K562 (cell line): ENCODE results near the gene PRICKLE4. TPM values are rescaled to one million over a fixed set of nuclear protein-coding genes. Genes with fewer than 3 reads are reported as not detected.

Experiments used
- ARID1B ChIP-seq: fragments of 450-650 bp; IDR thresholded peaks from 2 replicates; pipeline ENCODE4 v1.6.1; 2016; ENCODE audit warnings: antibody characterized with exemption, mild to moderate bottlenecking, inconsistent platforms
- ARID2 ChIP-seq: fragments of 450-650 bp; IDR thresholded peaks from 2 replicates; pipeline ENCODE4 v1.6.1; 2017; ENCODE audit warnings: antibody characterized with exemption, mild to moderate bottlenecking
- CLOCK ChIP-seq: fragments of 250-450 bp; sonication (Bioruptor Pico); IDR thresholded peaks from 2 replicates; pipeline ENCODE4 v1.4.0; 2020; ENCODE audit warnings: mild to moderate bottlenecking, moderate library complexity, borderline replicate concordance
- E2F5 ChIP-seq: sonication (generic); formaldehyde crosslinking; IDR thresholded peaks from 2 replicates; pipeline ENCODE4 v1.8.0; 2022; ENCODE audit warnings: mild to moderate bottlenecking, missing genetic modification reagents
- HMG20A ChIP-seq: fragments of 450-650 bp; formaldehyde crosslinking; conservative IDR thresholded peaks from 2 replicates; pipeline ENCODE4 v1.4.0; 2020; ENCODE audit warnings: mild to moderate bottlenecking, mixed read lengths
- KDM2B ChIP-seq: fragments of 250-450 bp; sonication (Bioruptor Pico); IDR thresholded peaks from 2 replicates; pipeline ENCODE4 v1.8.0; 2021; ENCODE audit warnings: mild to moderate bottlenecking, moderate library complexity
- KLF16 ChIP-seq: IDR thresholded peaks from 2 replicates; pipeline ENCODE4 v1.6.1; 2016; ENCODE audit warnings: antibody characterized with exemption
- MYNN ChIP-seq, 2 experiments: sonication (generic); formaldehyde crosslinking in 1 of 2; IDR thresholded peaks; 2 replicates each; pipeline versions ENCODE4 v1.5.0 to v1.6.1; 2016 to 2020; ENCODE audit warnings: antibody characterized with exemption in 1 of 2, missing genetic modification reagents in 1 of 2
- TBL1XR1 ChIP-seq, 2 experiments: IDR thresholded peaks; 2 replicates each; pipeline ENCODE4 v1.6.1; 2012; ENCODE audit warnings: improper control_type of control experiment in 2 of 2, low read length in 2 of 2, mild to moderate bottlenecking in 1 of 2
- TCF3 ChIP-seq: sonication (generic); formaldehyde crosslinking; IDR thresholded peaks from 2 replicates; pipeline ENCODE4 v1.4.0; 2020; ENCODE audit warnings: mild to moderate bottlenecking, missing genetic modification reagents
- TSHZ1 ChIP-seq: fragments of 250-450 bp; sonication (Bioruptor Pico); IDR thresholded peaks from 2 replicates; pipeline ENCODE4 v1.4.0; 2020; ENCODE audit warnings: mild to moderate bottlenecking, moderate library complexity
- ZNF263 ChIP-seq: sonication (generic); formaldehyde crosslinking; IDR thresholded peaks from 2 replicates; pipeline ENCODE4 v1.8.0; 2022; ENCODE audit warnings: mild to moderate bottlenecking, missing genetic modification reagents, borderline replicate concordance
- ZNF766 ChIP-seq: fragments of 200-800 bp; sonication (Bioruptor generic); conservative IDR thresholded peaks from 2 replicates; pipeline ENCODE4 v1.6.1; 2016; ENCODE audit warnings: missing genetic modification characterization, missing compliant biosample characterization
- ZSCAN29 ChIP-seq: fragments of 450-650 bp; IDR thresholded peaks from 2 replicates; pipeline ENCODE4 v1.6.1; 2017
- polyA plus RNA-seq, 8 experiments: library from polyadenylated mRNA; depleted of rRNA in 4 of 8; stranded (reverse) in 5 of 8; unstranded in 3 of 8; fragments of >200 nt; fragmentation: Nextera tagmentation in 2 of 8; fragmentation: Illumina TruSeq in 1 of 8; extraction: Ambion mirVana in 2 of 8; extraction: Trizol in 1 of 8; gene quantifications; 2 replicates each; pipeline versions ENCODE4 v1.2.1 to v1.2.3, GENCODE V29; 2011 to 2014; ENCODE audit warnings: inconsistent platforms in 1 of 8, missing spikeins in 1 of 8
- total RNA-seq, 7 experiments: library from RNA; depleted of rRNA in 6 of 7; stranded (reverse); fragments of >200 nt in 6 of 7; fragmentation: Illumina TruSeq in 2 of 7; extraction: Trizol in 2 of 7; gene quantifications; 2 replicates each; pipeline versions ENCODE4 v1.2.1 to v1.2.3, GENCODE V29; 2011 to 2021; ENCODE audit warnings: low replicate concordance in 1 of 7
- TF ChIP-seq, protein P1 (sequence below): fragments of 450-650 bp; IDR thresholded peaks from 2 replicates; pipeline ENCODE4 v1.6.1; 2017; ENCODE audit warnings: antibody characterized with exemption
- TF ChIP-seq, protein P2 (sequence below): sonication (generic); formaldehyde crosslinking; IDR thresholded peaks from 2 replicates; pipeline ENCODE4 v1.8.1; 2023; ENCODE audit warnings: mild to moderate bottlenecking, missing genetic modification reagents

The PRICKLE4 gene
- total and polyA plus RNA-seq, 9 of the 15 experiments (the other 6 are each of a cell fraction or from before 2014, with no cell fraction given), result 0.20 to 0.32 (median 0.27) TPM; not detected in 6

- TF ChIP-seq TSHZ1 (CRISPR knock-in tag), result no peak
- TF ChIP-seq ZNF766 (CRISPR knock-in tag), result no peak; the same call in 1 of the 2 replicates
- TF ChIP-seq KDM2B (CRISPR knock-in tag), result no peak
- no peak for TF ChIP-seq HMG20A (CRISPR knock-in tag)
- TF ChIP-seq, protein P1, sequence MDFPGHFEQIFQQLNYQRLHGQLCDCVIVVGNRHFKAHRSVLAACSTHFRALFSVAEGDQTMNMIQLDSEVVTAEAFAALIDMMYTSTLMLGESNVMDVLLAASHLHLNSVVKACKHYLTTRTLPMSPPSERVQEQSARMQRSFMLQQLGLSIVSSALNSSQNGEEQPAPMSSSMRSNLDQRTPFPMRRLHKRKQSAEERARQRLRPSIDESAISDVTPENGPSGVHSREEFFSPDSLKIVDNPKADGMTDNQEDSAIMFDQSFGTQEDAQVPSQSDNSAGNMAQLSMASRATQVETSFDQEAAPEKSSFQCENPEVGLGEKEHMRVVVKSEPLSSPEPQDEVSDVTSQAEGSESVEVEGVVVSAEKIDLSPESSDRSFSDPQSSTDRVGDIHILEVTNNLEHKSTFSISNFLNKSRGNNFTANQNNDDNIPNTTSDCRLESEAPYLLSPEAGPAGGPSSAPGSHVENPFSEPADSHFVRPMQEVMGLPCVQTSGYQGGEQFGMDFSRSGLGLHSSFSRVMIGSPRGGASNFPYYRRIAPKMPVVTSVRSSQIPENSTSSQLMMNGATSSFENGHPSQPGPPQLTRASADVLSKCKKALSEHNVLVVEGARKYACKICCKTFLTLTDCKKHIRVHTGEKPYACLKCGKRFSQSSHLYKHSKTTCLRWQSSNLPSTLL, result no peak
- TF ChIP-seq KLF16, result no peak
- TF ChIP-seq ARID1B, result no peak
- TF ChIP-seq ARID2, result no peak
- no peak for TF ChIP-seq MYNN (IDR thresholded peaks at IDR 0.05)
- no peak for TF ChIP-seq MYNN (CRISPR knock-in tag; IDR thresholded peaks at IDR 0.05)
- TF ChIP-seq ZSCAN29, result no peak
- no peak for TF ChIP-seq ZNF263 (CRISPR knock-in tag)
- TF ChIP-seq, protein P2, sequence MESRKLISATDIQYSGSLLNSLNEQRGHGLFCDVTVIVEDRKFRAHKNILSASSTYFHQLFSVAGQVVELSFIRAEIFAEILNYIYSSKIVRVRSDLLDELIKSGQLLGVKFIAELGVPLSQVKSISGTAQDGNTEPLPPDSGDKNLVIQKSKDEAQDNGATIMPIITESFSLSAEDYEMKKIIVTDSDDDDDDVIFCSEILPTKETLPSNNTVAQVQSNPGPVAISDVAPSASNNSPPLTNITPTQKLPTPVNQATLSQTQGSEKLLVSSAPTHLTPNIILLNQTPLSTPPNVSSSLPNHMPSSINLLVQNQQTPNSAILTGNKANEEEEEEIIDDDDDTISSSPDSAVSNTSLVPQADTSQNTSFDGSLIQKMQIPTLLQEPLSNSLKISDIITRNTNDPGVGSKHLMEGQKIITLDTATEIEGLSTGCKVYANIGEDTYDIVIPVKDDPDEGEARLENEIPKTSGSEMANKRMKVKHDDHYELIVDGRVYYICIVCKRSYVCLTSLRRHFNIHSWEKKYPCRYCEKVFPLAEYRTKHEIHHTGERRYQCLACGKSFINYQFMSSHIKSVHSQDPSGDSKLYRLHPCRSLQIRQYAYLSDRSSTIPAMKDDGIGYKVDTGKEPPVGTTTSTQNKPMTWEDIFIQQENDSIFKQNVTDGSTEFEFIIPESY, result peak; percentile 26; the same call in 1 of the 2 replicates
- TF ChIP-seq CLOCK, result no peak
- no peak; the same call in 1 of the 2 replicates for TF ChIP-seq TCF3 (CRISPR knock-in tag)
- TF ChIP-seq TBL1XR1 (IDR thresholded peaks at IDR 0.05; ENCODE audit: low read length in 2 of 2), result no peak
- peak; percentile 65; the same call in 1 of the 2 replicates for TF ChIP-seq E2F5 (CRISPR knock-in tag)
These were observed 6.1 kb downstream of the PRICKLE4 start (continued) for GRCh38 chr6:41786451-41787218.
